ENCODE measurements around the gene HNRNPDL.
"Not testable (repeated sequence)": the region's sequence is repeated elsewhere in the genome, so short reads cannot be mapped to it uniquely, and the experiment has no call there.

HNRNPDL gene

DNA sequence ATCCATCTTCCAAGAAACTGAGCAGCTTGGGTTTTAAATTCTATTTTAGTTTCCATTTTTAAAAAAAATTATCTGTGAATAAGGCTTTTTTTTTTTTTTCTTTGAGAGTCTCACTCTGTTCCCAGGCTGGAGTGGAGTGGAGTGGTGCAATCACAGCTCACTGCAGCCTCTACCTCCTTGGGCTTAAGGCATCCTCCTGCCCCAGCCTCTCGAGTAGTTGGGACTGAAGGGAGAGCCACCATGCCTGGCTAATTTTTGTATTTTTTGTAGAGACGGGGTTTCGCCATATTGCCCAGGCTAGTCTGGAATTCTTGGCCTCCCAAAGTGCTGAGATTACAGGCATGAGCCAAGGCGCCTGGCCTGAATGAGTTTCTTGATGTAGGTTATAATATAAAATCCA is 1.6 kb upstream of the HNRNPDL start:
- no peak for FAIRE-seq

DNA sequence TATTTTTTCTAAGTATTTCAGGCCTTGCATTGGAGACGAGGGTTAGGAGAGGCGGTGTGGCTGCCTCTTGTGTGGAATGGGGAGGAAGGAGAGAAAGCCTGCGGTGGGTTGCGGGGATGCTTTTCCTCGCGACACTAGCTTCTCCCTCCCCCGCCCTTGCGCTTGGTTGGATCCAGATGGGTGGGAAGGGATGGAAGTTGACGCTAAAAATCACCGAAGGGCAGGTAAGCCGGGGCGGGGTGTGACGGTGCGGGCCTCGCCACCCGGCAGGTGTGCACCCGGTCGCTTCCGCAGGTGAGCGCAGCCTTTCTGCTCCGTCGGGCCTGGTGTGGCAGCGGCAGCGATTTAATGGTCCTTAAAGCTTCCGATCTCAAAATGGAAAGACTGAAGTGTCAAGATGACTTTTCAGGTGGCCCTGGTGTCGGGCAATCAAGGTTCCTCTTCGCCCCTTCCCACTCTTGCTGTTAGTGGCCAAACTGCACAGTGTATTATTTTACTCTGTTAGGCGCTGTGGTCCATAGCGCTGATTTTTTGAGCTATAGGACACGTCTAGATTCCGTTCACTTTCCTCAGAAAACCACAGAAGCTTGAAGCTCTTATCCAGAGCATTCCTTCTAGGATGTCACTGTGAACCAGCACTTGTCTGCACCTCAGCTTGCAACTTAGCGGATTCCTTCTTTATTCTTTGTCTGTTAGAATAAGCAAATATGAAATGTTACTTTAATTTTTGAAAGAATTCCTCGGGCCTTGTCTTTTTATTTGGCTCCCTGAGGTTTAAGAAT is 893 bp upstream of the HNRNPDL start:
- no peak for FAIRE-seq

DNA sequence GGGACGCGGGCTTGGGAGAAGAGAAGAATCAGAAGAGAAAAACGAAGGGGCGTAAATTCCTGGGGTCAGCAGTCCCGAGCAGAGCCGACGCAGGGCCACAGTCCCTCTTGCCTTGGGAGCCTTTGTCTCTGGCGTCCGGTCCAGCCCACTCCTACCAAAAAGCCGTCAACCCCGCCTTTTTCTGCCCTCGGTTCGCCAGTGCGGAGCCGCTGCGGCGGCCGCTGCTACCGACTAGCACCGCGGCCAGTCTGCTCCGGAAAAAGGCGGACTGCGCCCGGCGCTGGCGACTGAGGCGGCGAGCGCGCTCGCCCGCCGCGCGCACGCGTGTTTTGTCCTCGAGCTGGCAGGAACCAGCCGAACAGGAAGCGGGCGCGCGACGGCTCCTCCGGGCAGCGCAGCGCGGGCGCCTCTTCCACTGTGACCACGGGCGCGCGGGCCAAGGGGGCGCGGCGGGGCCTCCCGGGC is 502 bp downstream of the HNRNPDL start:
- no peak for FAIRE-seq

DNA sequence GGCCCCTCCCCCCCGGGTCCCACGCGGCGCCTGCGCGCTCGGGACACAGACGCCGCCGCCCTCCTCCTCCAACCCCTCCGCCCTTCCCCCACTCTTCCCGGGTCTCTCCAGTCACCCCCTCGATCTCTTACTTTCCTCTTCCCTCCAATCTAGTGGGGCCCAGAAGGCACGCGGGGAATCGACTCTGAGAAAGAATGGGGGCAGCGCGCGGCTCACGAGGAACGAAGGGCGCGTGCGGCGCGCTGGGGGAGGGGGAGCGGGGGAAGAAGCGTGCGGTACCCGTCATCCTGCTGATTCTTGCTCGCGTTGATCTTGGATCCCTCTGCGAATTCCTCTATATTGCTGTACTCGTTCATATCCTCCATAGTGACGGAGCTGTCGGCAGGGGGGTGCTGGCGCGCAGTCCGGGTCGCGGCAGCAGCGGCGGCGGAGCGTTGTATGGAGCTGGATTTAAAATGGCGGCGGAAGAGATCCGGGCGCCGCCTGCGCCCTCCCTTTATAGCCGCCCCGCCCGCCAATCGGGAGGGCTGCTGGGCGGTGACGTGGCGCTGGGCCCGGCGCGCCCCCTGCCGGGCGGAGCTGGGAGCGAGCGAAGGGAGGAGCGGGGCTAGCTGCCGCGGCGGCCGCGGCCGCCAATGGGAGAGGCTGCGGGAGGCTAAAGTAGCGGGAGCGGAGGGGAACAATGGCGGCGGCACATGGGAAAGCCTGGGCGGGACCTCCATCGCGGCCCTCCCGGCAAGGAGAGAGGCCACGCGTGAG is 1.1 kb downstream of the HNRNPDL start:
- FAIRE-seq = no peak

DNA sequence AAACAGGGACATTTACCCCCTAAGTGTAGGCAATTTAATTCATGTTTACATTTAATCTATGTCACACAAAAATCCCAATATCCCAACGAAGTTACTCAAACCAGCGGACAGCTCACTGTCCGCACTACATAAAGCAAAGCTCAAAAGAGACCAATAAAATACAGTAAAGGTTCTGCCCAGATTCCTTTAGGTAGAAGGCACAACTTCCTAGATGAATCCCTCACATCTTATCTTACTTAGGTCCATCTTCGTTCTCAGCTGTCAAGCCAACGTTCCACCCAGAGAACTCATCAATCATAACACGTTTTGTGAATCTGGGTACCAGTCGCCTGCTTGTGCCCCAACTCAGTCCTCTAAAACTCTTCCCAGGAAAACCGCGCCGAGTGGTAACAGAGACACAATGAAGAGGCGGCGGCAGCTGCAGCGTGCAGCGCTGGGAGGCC is 1.7 kb downstream of the HNRNPDL start:
- FAIRE-seq = no peak

DNA sequence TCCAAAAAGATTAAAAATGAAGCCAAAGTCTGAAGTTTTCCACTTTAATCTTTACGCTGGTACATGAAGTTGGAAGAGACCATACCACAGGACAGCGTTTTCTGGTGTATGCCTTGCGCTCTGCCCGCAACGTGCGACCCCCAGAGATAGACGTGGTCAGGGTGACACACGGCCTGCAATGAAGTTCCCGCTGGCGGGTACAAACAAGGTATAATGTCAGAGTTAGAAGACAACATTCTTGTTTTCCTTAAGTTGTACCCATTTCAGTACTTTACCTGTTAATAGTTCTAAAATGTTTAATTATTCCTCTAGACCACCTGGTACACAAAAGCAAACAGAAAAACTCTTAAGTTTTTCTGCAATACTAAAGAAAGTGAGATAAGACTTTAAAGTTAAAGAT is 4.8 kb downstream of the HNRNPDL start:
- FAIRE-seq = no peak

DNA sequence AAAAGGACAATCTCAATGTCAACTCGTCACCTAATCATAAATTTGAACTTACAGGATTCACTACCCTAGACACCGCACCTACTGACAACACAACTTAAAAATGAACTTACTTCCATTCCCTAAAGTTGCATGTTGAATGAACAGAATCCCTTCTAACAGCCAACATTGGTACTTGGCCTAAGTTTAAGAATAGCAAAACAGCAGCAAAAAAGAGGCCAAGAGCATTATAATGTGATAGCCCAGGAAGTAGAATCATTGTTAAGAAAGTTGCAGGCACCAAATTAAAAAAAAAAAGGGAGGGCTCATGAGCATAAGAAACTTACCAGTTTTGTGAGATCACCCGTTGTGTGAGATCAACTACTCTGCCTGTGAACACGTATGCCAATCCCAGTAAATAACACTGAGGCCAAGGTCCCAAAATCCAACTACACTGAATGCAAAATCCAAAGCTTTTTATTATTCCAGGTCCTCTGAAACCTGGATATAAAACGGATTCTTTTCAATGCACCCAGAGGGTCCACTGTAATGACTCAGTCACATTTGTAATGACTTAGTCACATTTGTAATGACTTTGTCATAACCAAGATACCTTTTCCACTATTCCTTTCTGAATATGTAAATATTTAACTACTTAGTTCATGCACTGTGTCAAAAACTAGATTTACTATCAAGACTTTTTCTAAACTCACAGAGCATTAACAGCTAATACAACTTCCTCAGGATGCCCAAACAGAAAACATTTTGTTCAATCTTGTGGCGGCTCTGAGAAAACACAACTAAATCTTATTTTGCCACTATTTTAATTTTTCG is 6.8 kb downstream of the HNRNPDL start:
- FAIRE-seq = no peak

DNA sequence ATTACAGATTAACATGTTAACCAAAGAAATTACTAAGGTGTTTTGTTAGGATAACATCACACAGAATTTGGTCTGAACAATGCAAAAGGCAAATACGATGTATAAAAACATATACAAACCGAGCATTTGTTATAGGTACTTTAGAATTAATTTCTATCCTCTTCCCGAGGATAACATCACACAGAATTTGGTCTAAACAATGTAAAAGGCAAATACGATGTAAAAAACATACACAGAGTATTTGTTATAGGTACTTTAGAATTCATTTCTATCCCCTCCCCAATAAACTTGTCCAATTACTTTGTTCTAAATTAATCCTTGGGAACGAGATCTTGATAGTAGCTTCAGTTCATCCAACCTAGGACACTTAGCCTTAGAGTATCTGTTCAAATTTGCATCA is 7.6 kb downstream of the HNRNPDL start:
- FAIRE-seq = peak; percentile 16

DNA sequence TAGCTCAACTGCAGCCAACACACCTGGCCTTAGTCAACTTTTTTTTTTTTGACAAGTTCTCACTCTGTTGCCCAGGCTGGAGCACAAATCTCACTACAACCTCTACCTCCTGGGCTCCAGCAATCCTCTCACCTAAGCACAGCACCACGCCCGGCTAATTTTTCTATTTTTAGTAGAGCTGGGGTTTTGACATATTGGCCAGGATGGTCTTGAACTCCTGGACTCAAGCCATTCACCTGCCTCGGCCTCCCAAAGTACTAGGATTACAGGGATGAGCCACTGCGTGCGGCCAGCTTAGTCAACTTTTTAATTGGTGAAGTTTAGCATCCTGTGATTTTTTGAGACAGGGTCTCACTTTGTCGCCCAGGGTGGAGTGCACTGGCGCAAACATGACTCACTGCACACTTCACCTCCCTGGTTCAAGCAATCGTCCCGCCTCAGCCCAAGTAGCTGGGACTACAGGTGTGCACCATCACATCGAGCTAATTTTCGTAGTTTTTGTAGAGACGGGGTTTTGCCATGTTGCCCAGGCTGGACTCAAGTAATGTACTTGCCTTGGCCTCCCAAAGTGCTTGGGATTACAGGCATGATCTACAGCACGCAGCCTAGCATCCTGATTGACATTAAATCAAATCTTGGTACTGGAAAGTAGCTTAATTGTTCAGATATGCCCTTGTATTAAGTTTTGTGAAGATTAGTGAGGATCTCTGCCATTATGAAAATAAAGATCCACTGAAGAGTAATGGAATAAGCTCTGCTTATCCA is 8.3 kb downstream of the HNRNPDL start:
- FAIRE-seq = no peak

DNA sequence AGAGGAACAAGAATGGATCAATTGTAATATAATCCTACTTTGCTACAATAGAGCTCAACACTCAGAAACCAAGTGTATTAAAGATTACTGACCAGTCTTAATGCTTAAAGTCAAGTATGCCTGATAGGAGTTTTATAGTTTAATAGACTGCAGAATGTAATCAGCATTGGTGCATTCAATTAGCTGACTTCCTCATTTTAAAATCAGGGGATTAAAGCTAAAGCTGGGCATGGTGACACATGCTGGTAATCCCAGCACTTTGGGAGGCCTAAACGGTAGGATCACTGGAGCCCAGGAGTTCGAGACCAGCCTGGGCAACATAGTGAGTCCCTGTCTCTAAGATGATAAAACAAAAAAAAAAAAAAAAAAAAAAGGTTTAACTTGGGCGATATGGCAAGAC is 10.8 kb downstream of the HNRNPDL start:
- no peak for FAIRE-seq

DNA sequence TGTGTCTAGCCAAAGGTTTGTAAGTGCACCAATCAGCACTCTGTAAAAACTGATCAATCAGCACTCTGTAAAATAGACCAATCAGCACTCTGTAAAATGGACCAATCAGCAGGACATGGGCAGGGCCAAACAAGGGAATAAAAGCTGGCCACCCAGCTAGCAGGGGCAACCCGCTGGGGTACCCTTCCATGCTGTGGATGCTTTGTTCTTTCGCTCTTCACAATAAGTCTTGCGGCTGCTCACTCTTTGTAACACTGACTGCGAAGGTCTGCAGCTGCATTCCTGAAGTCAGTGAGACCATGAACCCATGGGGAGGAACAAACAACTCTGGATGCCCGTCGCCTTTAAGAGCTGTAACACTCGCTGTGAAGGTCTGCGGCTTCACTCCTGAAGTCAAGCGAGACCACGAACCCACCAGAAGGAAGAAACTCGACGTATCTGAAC is 14.3 kb downstream of the HNRNPDL start:
- FAIRE-seq = no peak

DNA sequence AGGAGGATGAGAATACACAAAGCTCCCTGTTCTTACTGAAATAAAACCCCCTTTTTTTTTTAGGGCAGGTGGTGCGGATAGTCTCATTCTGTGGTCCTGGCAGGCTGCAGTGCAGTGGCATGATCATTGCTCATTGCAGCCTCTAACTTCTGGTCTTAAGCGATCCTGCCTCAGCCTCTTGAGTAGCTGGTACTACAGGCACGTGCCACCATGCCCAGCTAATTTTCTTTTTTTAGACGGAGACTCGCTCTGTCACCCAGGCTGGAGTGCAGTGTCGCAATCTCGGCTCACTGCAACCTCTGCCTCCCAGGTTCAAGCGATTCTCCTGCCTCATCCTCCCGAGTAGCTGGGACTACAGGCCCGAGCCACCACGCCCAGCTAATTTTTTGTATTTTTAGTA is 15.2 kb downstream of the HNRNPDL start:
- not testable (repeated sequence) for FAIRE-seq

DNA sequence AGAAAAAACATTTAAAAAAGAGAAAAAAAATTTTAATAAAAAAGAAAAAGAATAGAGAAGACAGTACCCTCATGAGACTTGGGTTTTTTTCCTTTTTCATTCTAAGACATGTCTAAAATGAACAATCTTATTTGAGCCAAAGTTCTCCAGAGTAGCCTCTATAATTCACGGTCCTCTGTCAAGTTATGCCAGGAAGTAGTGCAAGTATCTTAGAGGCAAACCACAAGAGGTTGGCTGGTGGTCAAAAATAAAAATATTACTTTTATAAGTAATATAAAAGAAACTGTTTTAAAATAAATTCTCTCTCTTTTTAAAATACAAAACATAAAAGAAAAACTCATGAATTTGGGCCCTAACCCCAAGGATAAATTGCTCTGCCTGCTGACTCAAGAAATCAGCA is 26.5 kb downstream of the HNRNPDL start:
- no peak for FAIRE-seq

DNA sequence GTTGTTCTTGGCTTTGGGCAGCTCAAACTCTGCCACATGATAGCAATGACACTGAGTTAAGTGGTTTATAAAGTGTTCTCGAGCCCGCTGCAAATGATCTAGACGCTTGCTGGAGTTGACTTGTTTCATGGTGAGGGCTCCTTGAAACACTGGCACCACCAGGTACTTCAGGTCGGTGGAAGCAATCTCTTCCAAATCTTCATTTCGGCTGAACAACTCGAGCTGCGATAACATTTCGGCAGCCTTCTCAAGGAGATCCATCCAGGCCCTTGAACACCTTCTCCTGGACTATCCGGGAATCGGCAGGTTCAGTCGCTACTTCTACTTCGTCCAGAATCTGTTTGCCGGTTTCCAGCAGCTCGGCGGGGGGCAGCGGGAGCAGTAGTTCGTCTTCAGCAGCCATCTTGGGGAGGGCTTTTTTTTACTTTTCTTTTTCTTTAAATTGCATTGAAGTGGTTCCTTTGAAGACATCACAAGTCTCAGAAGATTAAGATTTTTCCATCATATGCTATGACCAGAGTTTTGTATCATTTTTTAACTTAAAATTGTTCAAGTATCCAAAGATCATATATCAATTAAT is 28.0 kb downstream of the HNRNPDL start:
- no peak for FAIRE-seq

DNA sequence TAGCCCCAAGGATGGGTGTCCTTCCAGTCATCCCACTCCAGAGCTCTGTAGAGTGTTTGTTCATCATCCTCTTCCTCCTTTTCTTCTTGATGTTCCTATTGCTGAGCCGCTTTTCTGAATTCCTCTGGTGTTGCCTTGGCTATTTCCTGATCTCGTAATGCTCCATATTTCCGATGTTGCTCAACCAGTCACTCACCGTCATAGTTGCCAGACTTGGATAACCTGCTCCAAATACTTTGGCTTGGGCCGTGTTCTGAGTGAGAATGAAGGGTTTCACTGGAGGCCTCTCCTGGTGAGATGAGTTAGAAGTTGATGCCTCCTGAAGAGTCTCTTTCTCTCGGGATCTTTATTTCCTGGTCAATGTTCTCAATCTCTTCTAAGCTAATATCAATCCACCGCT is 28.7 kb downstream of the HNRNPDL start:
- no peak for FAIRE-seq

DNA sequence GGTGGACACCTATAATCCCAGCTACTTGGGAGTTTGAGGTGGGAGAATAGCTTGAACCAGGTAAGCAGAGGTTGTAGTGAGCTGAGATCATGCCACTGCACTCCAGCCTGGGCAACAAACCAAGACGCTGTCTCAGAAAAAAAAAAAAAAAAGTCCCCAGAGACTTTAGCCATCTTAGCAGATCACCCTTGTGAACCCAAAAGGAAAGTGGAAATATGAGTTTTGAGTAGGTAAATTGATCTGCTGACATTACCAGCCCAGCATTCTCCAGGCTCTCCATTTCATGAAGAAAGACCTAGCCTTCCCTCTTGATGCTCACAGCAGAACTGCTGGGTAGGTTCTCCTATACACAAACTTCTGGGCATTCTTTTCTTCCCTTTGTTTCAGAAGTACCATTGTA is 32.0 kb downstream of the HNRNPDL start:
- no peak for FAIRE-seq

DNA sequence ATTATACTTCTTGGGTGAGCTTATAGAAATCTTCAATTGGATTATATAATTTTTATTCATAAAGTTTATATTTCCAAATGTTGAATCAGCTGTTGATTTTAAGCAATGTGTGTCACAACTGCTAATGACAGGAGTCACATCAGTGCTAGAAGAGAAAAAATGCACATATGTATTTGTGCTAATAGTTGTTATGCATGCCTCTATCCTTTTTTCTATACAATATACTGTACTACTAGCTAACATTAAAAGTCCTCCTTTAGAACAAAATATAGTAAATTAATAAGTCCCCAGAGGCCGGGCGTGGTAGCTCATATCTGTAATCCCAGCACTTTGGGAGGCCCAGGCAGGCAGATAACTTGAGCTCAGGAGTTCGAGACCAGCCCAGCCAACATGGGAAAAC is 32.7 kb downstream of the HNRNPDL start:
- FAIRE-seq = no peak

DNA sequence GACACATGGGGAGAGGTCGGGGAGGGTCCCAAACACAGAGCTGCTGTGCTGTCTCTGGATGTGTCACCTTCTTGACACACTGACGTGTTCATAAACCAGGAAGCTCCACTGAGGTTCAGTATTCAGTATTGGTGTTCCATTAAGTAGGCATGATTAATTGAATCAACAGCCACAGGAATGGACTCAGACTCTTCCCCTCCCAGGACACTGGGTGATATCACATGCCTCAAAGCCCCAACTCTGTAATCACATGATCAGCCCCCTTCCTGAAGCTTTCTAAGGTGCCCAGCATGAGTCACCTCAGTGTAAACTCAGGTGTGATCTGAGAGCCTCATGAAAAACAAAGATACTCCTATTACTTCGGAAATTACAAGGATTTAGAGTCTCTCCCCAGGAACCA is 35.4 kb downstream of the HNRNPDL start:
- FAIRE-seq = no peak

DNA sequence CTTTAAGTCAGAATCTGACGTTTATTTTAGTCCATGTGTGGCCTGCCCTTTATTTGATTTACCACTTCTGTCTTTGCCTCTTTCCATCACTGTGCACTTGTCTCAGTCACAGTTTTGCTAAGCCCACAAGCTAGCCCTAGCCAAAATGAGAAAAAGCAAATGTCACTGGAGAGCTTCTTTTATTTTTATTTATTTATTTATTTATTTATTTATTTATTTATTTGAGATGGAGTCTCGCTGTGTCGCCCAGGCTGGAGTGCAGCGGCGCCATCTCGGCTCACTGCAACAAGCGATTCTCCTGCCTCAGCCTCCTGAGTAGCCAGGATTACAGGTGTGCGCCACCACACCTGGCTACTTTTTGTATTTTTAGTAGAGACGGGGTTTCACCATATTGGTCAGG is 40.2 kb downstream of the HNRNPDL start:
- FAIRE-seq = not testable (repeated sequence)

DNA sequence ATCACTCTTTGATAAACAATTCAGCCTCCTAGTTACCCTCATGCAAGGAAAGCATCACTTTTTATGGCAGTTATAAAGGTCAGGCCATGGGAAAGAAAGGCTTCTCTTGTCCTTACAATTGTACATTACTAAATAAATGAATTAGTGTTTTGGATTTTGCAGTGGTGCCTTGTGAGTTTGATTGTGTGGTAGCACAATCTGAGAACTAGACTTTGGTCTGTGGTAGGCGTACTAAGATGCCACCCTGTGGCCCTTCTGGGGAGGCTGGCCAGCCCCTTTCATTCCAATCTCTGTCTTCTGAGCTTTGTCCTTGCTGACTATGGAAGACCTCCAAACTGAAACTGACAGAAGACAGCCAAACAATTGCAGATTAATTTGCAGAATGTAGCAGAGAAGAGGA is 41.9 kb downstream of the HNRNPDL start:
- FAIRE-seq = no peak

DNA sequence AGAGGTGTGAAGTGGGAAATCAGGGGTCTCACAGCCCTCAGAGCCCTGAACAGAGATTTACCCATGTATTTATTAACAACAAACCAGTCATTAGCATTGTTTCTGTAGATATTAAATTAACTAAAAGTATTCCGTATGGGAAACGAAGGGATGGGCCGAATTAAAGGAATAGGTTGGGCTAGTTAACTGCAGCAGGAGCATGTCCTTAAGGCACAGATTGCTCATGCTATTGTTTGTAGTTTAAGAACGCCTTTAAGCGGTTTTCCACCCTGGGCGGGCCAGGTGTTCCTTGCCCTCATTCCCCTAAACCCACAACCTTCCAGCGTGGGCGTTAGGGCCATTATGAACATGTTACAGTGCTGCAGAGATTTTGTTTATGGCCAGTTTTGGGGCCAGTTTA is 44.0 kb downstream of the HNRNPDL start:
- not testable (repeated sequence) for FAIRE-seq

DNA sequence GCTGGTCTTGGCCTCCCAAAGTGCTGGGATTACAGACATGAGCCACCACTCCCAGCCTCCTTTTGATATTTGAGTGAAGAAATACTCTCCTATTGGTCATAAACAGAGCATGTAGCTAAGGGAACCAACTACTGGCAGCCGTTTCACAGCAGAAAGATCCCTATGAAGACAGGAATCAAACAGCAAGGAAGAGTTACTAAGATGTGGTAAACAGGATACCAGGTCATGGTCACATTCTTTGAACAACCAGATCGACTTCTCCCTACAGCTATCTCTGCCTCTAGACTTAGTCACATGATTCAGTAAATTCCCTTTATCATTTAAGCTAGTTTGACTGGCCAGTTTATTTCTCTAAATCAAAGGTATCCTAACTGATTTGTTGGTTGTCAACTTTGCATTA is 47.5 kb downstream of the HNRNPDL start:
- FAIRE-seq = no peak
